Stomach (tissue), 9 donors: ENCODE measurements around the gene LYPD6B. TPM values are rescaled to one million over a fixed set of nuclear protein-coding genes. Genes with fewer than 3 reads are reported as not detected.

Source experiments
- DNase-seq, 2 donors: peaks; one replicate each; pipeline versions ENCODE4 v3.0.0 to v3.0.0-alpha.2; 2013 to 2019
- H3K27ac ChIP-seq, 5 donors: fragments of 200-600 bp in 4 of 5; sonication (generic) in 4 of 5; one replicate each; pipeline ENCODE4 v1.5.1; 2013 to 2019; ENCODE audit warnings: mild to moderate bottlenecking in 1 of 5, moderate library complexity in 1 of 5
- H3K27me3 ChIP-seq, 3 donors: fragments of 200-600 bp; sonication (generic); one replicate each; pipeline ENCODE4 v1.5.1; 2017 to 2019; ENCODE audit warnings: mixed run types in 1 of 3
- H3K36me3 ChIP-seq, 4 donors: fragments of 200-600 bp; sonication (generic); 1 replicate in 3 of 4; 2 replicates in 1 of 4; pipeline ENCODE4 v1.5.1; 2016 to 2019
- H3K4me1 ChIP-seq, 4 donors: fragments of 200-600 bp; sonication (generic); one replicate each; pipeline ENCODE4 v1.5.1; 2016 to 2019
- H3K4me3 ChIP-seq, 4 donors: fragments of 200-600 bp; sonication (generic) in 3 of 4; one replicate each; pipeline ENCODE4 v1.5.1; 2016 to 2019; ENCODE audit warnings: mild to moderate bottlenecking in 1 of 4
- H3K9me3 ChIP-seq, 4 donors: fragments of 200-600 bp; sonication (generic); one replicate each; pipeline ENCODE4 v1.5.1; 2016 to 2019
- CTCF ChIP-seq, 7 experiments: fragments of 450-650 bp in 4 of 7; fragments of 200-600 bp in 3 of 7; sonication (generic) in 3 of 7; IDR thresholded peaks; one replicate each; pipeline ENCODE4 v1.5.1; 2016 to 2019; ENCODE audit warnings: antibody characterized with exemption in 7 of 7, control low read depth in 2 of 7, mild to moderate bottlenecking in 1 of 7
- EP300 ChIP-seq: sonication (generic); formaldehyde crosslinking; IDR thresholded peaks from one replicate; pipeline ENCODE4 v1.6.1; 2017; ENCODE audit warnings: antibody characterized with exemption
- POLR2A ChIP-seq, 4 donors: fragments of 450-650 bp; IDR thresholded peaks; one replicate each; pipeline ENCODE4 v1.6.1; 2016; ENCODE audit warnings: antibody characterized with exemption in 4 of 4, control low read depth in 2 of 4, mild to moderate bottlenecking in 1 of 4, moderate library complexity in 1 of 4
- POLR2AphosphoS5 ChIP-seq, 3 donors: sonication (generic); formaldehyde crosslinking; IDR thresholded peaks; one replicate each; pipeline ENCODE4 v1.6.1; 2016; ENCODE audit warnings: antibody characterized with exemption in 3 of 3
- WGBS, 5 donors: extraction: QIAGEN DNeasy Blood & Tissue Kit in 3 of 5; methylation state at CpG; one replicate each; pipeline versions ENCODE4 v1.1.5 to v1.1.7; 2013 to 2018; 5-methylcytosine and 5-hydroxymethylcytosine counted together
- intact Hi-C: fragments of 100-400 bp; cut with DNase I; formaldehyde crosslinking; loops from one replicate; pipeline ENCODE4 v1.15.1; 2023; ENCODE audit warnings: low total_unique reads
- polyA plus RNA-seq, 3 donors: library from polyadenylated mRNA; stranded (reverse); fragments of 200-250 nt; gene quantifications; one replicate each; pipeline ENCODE4 v1.2.3, GENCODE V29; 2013
- total RNA-seq, 5 donors: library from RNA; depleted of rRNA; stranded (reverse); fragments of >200 nt; gene quantifications; one replicate each; pipeline versions ENCODE4 v1.1.0 to v1.2.3, GENCODE V29; 2014 to 2016
- donor health status: healthy with polysubstance abuse.
- donor health status: Bipolar disorder and iron deficiency.
- donor health status: healthy.

The LYPD6B gene
- total and polyA plus RNA-seq, 8 donors = 10.9 to 88.7 (median 20.5) TPM; not detected in 1

- H3K36me3 ChIP-seq = no peaks in the 10 kb centered on the region
- no peaks in the 10 kb centered on the region for H3K9me3 ChIP-seq
- no peak overlapping the region for H3K27ac ChIP-seq
- intact Hi-C loops = no loop called here
- no peaks in the 10 kb centered on the region for H3K27me3 ChIP-seq
- DNase-seq = no peak
- no peak overlapping the region for H3K4me3 ChIP-seq
- TF ChIP-seq EP300 (no peak), CTCF (IDR thresholded peaks at IDR 0.05) (no peak), POLR2AphosphoS5 (IDR thresholded peaks at IDR 0.05) (no peak), POLR2A (IDR thresholded peaks at IDR 0.05) (no peak)
- peaks cover 7 to 48% (median 19%) of the 10 kb centered on the region in 4 donors for H3K4me1 ChIP-seq
- WGBS, 5 donors = 32 to 72% (median 44%) methylated on average over 5 of the region's 5 CpGs
These were observed 38.4 kb downstream of the LYPD6B start for GRCh38 chr2:149076863-149077412.

- Histone ChIP-seq H3K4me1 (peaks cover 7 to 48% (median 17%) of the 10 kb centered on the region in 4 donors), H3K27ac (no peak overlapping the region), H3K4me3 (no peak overlapping the region), H3K27me3 (no peaks in the 10 kb centered on the region), H3K36me3 (no peaks in the 10 kb centered on the region), H3K9me3 (no peaks in the 10 kb centered on the region)
- WGBS, 5 donors = 70 to 84% (median 76%) methylated on average over 3 of the region's 3 CpGs
- TF ChIP-seq POLR2A (IDR thresholded peaks at IDR 0.05) = no peak
- no peak for TF ChIP-seq CTCF (IDR thresholded peaks at IDR 0.05)
- no peak for TF ChIP-seq POLR2AphosphoS5 (IDR thresholded peaks at IDR 0.05)
- no peak for TF ChIP-seq EP300
- DNase-seq = no peak
- intact Hi-C loops = no loop called here
These were observed 39.4 kb downstream of the LYPD6B start for GRCh38 chr2:149077861-149078260.

GRCh38 chr2:149080099-149080498, 41.6 kb downstream of the LYPD6B start:
- intact Hi-C loops = no loop called here
- DNase-seq = no peak
- WGBS, 5 donors = 59 to 83% (median 73%) methylated on average over 3 of the region's 3 CpGs
- Histone ChIP-seq H3K9me3 (no peaks in the 10 kb centered on the region), H3K27ac (no peak overlapping the region), H3K4me3 (no peak overlapping the region), H3K36me3 (no peaks in the 10 kb centered on the region), H3K4me1 (peaks cover 0 to 27% (median 14%) of the 10 kb centered on the region in 4 donors), H3K27me3 (no peaks in the 10 kb centered on the region)
- no peak for TF ChIP-seq POLR2A (IDR thresholded peaks at IDR 0.05)
- TF ChIP-seq EP300 = no peak
- TF ChIP-seq POLR2AphosphoS5 (IDR thresholded peaks at IDR 0.05) = no peak

- Histone ChIP-seq H3K27me3 (no peaks in the 10 kb centered on the region), H3K27ac (no peak overlapping the region), H3K9me3 (no peaks in the 10 kb centered on the region), H3K4me1 (peaks cover 0 to 18% (median 8%) of the 10 kb centered on the region in 4 donors), H3K4me3 (no peak overlapping the region), H3K36me3 (no peaks in the 10 kb centered on the region)
- no peak for DNase-seq
- TF ChIP-seq CTCF (IDR thresholded peaks at IDR 0.05) = no peak
- no peak for TF ChIP-seq POLR2A (IDR thresholded peaks at IDR 0.05)
- TF ChIP-seq EP300 = no peak
- TF ChIP-seq POLR2AphosphoS5 (IDR thresholded peaks at IDR 0.05) = no peak
- WGBS, 5 donors = 50 to 63% (median 60%) methylated on average over 1 of the region's 1 CpG
- intact Hi-C loops = no loop called here
These were observed 42.5 kb downstream of the LYPD6B start for GRCh38 chr2:149080971-149081370.

GRCh38 chr2:149082079-149082478, 43.6 kb downstream of the LYPD6B start:
- no peak overlapping the region for H3K4me3 ChIP-seq
- intact Hi-C loops = no loop called here
- no peak overlapping the region for H3K27ac ChIP-seq
- no peaks in the 10 kb centered on the region for H3K36me3 ChIP-seq
- DNase-seq = no peak
- no peaks in the 10 kb centered on the region for H3K9me3 ChIP-seq
- peaks cover 0 to 7% (median under 1%) of the 10 kb centered on the region in 4 donors for H3K4me1 ChIP-seq
- H3K27me3 ChIP-seq = no peaks in the 10 kb centered on the region
- TF ChIP-seq POLR2A (IDR thresholded peaks at IDR 0.05) (no peak), CTCF (IDR thresholded peaks at IDR 0.05) (no peak), EP300 (no peak), POLR2AphosphoS5 (IDR thresholded peaks at IDR 0.05) (no peak)
- 29 to 54% (median 38%) methylated on average over 3 of the region's 3 CpGs for WGBS, 5 donors
